ENCODE measurements around the gene TMEM167B.
A peak's percentile ranks its signal among the peaks of the same experiment; 100 is the strongest.
"Not testable (repeated sequence)": the region's sequence is repeated elsewhere in the genome, so short reads cannot be mapped to it uniquely, and the experiment has no call there.

Gene TMEM167B

GRCh38 chr1:109090196-109091077 lies at the start of gene TMEM167B:
TMEM167B (plus strand) TSS chr1:109090764; CDS start chr1:109090873, 109 bp downstream.
- peak; percentile 66 for DNase-seq (ENCODE audit: insufficient read length, low spot score)
- FAIRE-seq = no peak
- peak; percentile 64 for TF ChIP-seq POLR2A (IDR thresholded peaks at IDR 0.05; ENCODE audit: low read depth, low read length)

- no peak for FAIRE-seq
- no peak for TF ChIP-seq POLR2A (IDR thresholded peaks at IDR 0.05; ENCODE audit: low read depth, low read length)
- peak; percentile 33 for DNase-seq (ENCODE audit: insufficient read length, low spot score)
These were observed 49.5 kb upstream of the TMEM167B start for GRCh38 chr1:109040989-109041620.

- DNase-seq (ENCODE audit: insufficient read length, low spot score) (peak; percentile 97), FAIRE-seq (peak; percentile 41)
- TF ChIP-seq POLR2A (IDR thresholded peaks at IDR 0.05; ENCODE audit: low read depth, low read length) = peak; percentile 98
These were observed 48.7 kb upstream of the TMEM167B start, which contains the start of gene WDR47 for GRCh38 chr1:109041621-109042468. WDR47 (minus strand) TSS chr1:109042102; CDS start chr1:109023512, 18,590 bp downstream.

- FAIRE-seq = no peak
- no peak for TF ChIP-seq POLR2A (IDR thresholded peaks at IDR 0.05; ENCODE audit: low read depth, low read length)
These were observed 45.0 kb upstream of the TMEM167B start for GRCh38 chr1:109045595-109045994.

GRCh38 chr1:109046671-109047070 lies 43.9 kb upstream of the TMEM167B start:
- no peak for DNase-seq (ENCODE audit: insufficient read length, low spot score)
- FAIRE-seq = no peak
- TF ChIP-seq POLR2A (IDR thresholded peaks at IDR 0.05; ENCODE audit: low read depth, low read length) = no peak

More at GRCh38 chr1:109045595-109045994, 45.0 kb upstream of the TMEM167B start:
- no peak for DNase-seq (ENCODE audit: insufficient read length, low spot score)

GRCh38 chr1:109047339-109047738 lies 43.2 kb upstream of the TMEM167B start:
- DNase-seq (ENCODE audit: insufficient read length, low spot score) (no peak), FAIRE-seq (no peak)
- no peak for TF ChIP-seq POLR2A (IDR thresholded peaks at IDR 0.05; ENCODE audit: low read depth, low read length)

- no peak for DNase-seq (ENCODE audit: insufficient read length, low spot score)
- no peak for FAIRE-seq
- no peak for TF ChIP-seq POLR2A (IDR thresholded peaks at IDR 0.05; ENCODE audit: low read depth, low read length)
These were observed 42.2 kb upstream of the TMEM167B start for GRCh38 chr1:109048335-109048734.

- FAIRE-seq (no peak), DNase-seq (ENCODE audit: insufficient read length, low spot score) (no peak)
These were observed 40.2 kb upstream of the TMEM167B start for GRCh38 chr1:109050228-109050995.

GRCh38 chr1:109052145-109052544 lies 38.4 kb upstream of the TMEM167B start:
- not testable (repeated sequence) for DNase-seq (ENCODE audit: insufficient read length, low spot score); FAIRE-seq

More at GRCh38 chr1:109050228-109050995, 40.2 kb upstream of the TMEM167B start:
- TF ChIP-seq POLR2A (IDR thresholded peaks at IDR 0.05; ENCODE audit: low read depth, low read length) = no peak

- TF ChIP-seq POLR2A (IDR thresholded peaks at IDR 0.05; ENCODE audit: low read depth, low read length) = no peak
These were observed 34.5 kb upstream of the TMEM167B start for GRCh38 chr1:109056064-109056463.

GRCh38 chr1:109059026-109059425 lies 31.5 kb upstream of the TMEM167B start:
- TF ChIP-seq POLR2A (IDR thresholded peaks at IDR 0.05; ENCODE audit: low read depth, low read length) = no peak
- DNase-seq (ENCODE audit: insufficient read length, low spot score) (no peak), FAIRE-seq (no peak)

More at GRCh38 chr1:109056064-109056463, 34.5 kb upstream of the TMEM167B start:
- DNase-seq (ENCODE audit: insufficient read length, low spot score) (no peak), FAIRE-seq (no peak)

GRCh38 chr1:109060707-109061106 lies 29.9 kb upstream of the TMEM167B start:
- TF ChIP-seq POLR2A (IDR thresholded peaks at IDR 0.05; ENCODE audit: low read depth, low read length) = no peak
- FAIRE-seq (no peak), DNase-seq (ENCODE audit: insufficient read length, low spot score) (no peak)

GRCh38 chr1:109061183-109061582 lies 29.4 kb upstream of the TMEM167B start:
- DNase-seq (ENCODE audit: insufficient read length, low spot score) (no peak), FAIRE-seq (no peak)
- no peak for TF ChIP-seq POLR2A (IDR thresholded peaks at IDR 0.05; ENCODE audit: low read depth, low read length)

All from H54 (cell line).